HepG2 (cell line): Measurements from ENCODE around the gene DDX54. TPM values are rescaled to one million over a fixed set of nuclear protein-coding genes. Genes with fewer than 3 reads are reported as not detected.

ENCODE experiments used
- ATAC-seq: fragments of 200-7000 bp; cut with Tn5 transposase; 3 replicates; pipeline ENCODE4 v1.9.1; 2020; ENCODE audit warnings: mild to moderate bottlenecking, moderate library complexity
- BruUV-seq: library from RNA; stranded (reverse); fragments of 400-500 nt; replicated peaks from 2 replicates; lab custom pipeline; 2021; lab: Mats Ljungman, UMichigan
- CTCF ChIA-PET: fragments of 300-600 bp; formaldehyde crosslinking; extraction: SDS; loops from one replicate; lab custom pipeline; 2021; ENCODE audit warnings: low total read pairs, inconsistent platforms, low intra/inter-chr PET ratio; lab: Yijun Ruan, JAX
- POLR2A ChIA-PET: fragments of 350-600 bp; sonication (Branson Sonifier 250); formaldehyde crosslinking; loops from one replicate; lab custom pipeline; 2020; ENCODE audit warnings: antibody characterized with exemption, inconsistent platforms; lab: Yijun Ruan, JAX
- DNase-seq: peaks from one replicate; pipeline ENCODE4 v3.0.0-alpha.2; 2015; ENCODE audit warnings: low spot score
- FAIRE-seq: peaks from 3 replicates; lab custom pipeline; 2011; peaks lifted over from hg19 to GRCh38; lab: Jason Lieb, UNC
- H2AFZ ChIP-seq: one replicate; pipeline ENCODE4 v1.6.1; 2011; ENCODE audit warnings: low read length, inconsistent platforms
- H3K27ac ChIP-seq: fragments of 300-600 bp; 3 replicates; pipeline ENCODE4 v1.8.0; 2011; ENCODE audit warnings: mixed run types, mild to moderate bottlenecking, mixed read lengths, low read length, inconsistent platforms; ENCODE audit not compliant: insufficient read depth; ENCODE audit errors: extremely low read length
- H3K27me3 ChIP-seq, 2 experiments: fragments of 200-600 bp in 1 of 2; 2 replicates in 1 of 2; 3 replicates in 1 of 2; pipeline versions ENCODE4 v1.6.0 to v1.8.0; 2011; ENCODE audit warnings: low read length in 2 of 2, mild to moderate bottlenecking in 2 of 2, moderate library complexity in 2 of 2, inconsistent platforms in 1 of 2; ENCODE audit not compliant: insufficient read depth in 2 of 2, control insufficient read depth in 1 of 2
- H3K36me3 ChIP-seq, 2 experiments: fragments of 200-600 bp in 1 of 2; replicated peaks in 1 of 2; 2 replicates in 1 of 2; 3 replicates in 1 of 2; pipeline versions ENCODE4 v1.5.1 to v1.8.0; 2011; ENCODE audit warnings: low read length in 2 of 2, inconsistent platforms in 1 of 2; ENCODE audit not compliant: insufficient read depth in 2 of 2, control insufficient read depth in 1 of 2
- H3K4me1 ChIP-seq: 2 replicates; pipeline ENCODE4 v1.5.1; 2012; ENCODE audit warnings: low read length, inconsistent platforms; ENCODE audit not compliant: insufficient read depth
- H3K4me2 ChIP-seq: 2 replicates; pipeline ENCODE4 v1.6.0; 2011; ENCODE audit warnings: low read depth, low read length, inconsistent platforms
- H3K4me3 ChIP-seq, 3 experiments: fragments of 200-600 bp in 1 of 3; sonication (generic), shearing (Covaris generic) in 1 of 3; replicated peaks in 1 of 3; 2 replicates each; pipeline ENCODE4 v1.5.1; 2011 to 2016; ENCODE audit warnings: low read length in 3 of 3, inconsistent platforms in 2 of 3, low read depth in 2 of 3, mild to moderate bottlenecking in 2 of 3, control low read depth in 1 of 3, mixed read lengths in 1 of 3; ENCODE audit not compliant: insufficient read depth in 1 of 3
- H3K79me2 ChIP-seq: one replicate; pipeline ENCODE4 v1.6.1; 2011; ENCODE audit warnings: low read length, inconsistent platforms; ENCODE audit not compliant: insufficient read depth
- H3K9ac ChIP-seq: 2 replicates; pipeline ENCODE4 v1.6.0; 2011; ENCODE audit warnings: mild to moderate bottlenecking, low read depth, low read length, inconsistent platforms; ENCODE audit not compliant: insufficient read depth
- H3K9me3 ChIP-seq: 2 replicates; pipeline ENCODE4 v1.5.1; 2012; ENCODE audit warnings: mild to moderate bottlenecking, low read length
- H4K20me1 ChIP-seq: 2 replicates; pipeline ENCODE4 v1.6.0; 2011; ENCODE audit warnings: inconsistent platforms, mild to moderate bottlenecking, low read length, moderate library complexity; ENCODE audit not compliant: insufficient read depth
- AHDC1 ChIP-seq: sonication (generic); formaldehyde crosslinking; IDR thresholded peaks from 2 replicates; pipeline ENCODE4 v1.5.1; 2020; ENCODE audit warnings: mild to moderate bottlenecking, missing genetic modification reagents, borderline replicate concordance
- ARNT2 ChIP-seq: sonication (generic); formaldehyde crosslinking; IDR thresholded peaks from 2 replicates; pipeline ENCODE4 v1.8.0; 2022; ENCODE audit warnings: mild to moderate bottlenecking, low read depth, missing genetic modification reagents, moderate library complexity
- DR1 ChIP-seq: sonication (generic); formaldehyde crosslinking; IDR thresholded peaks from 2 replicates; pipeline ENCODE4 v1.8.0; 2021; ENCODE audit warnings: mild to moderate bottlenecking, missing genetic modification reagents, inconsistent platforms
- ELF4 ChIP-seq: sonication (generic); formaldehyde crosslinking; IDR thresholded peaks from 2 replicates; pipeline ENCODE4 v1.5.0; 2020; ENCODE audit warnings: missing genetic modification reagents, mild to moderate bottlenecking, moderate library complexity, borderline replicate concordance
- FOXO4 ChIP-seq: sonication (generic); formaldehyde crosslinking; conservative IDR thresholded peaks from 2 replicates; pipeline ENCODE4 v1.8.1; 2023; ENCODE audit warnings: missing genetic modification reagents
- MXD3 ChIP-seq: IDR thresholded peaks from 2 replicates; pipeline ENCODE4 v1.6.1; 2016; ENCODE audit warnings: mild to moderate bottlenecking, missing biosample characterization, missing genetic modification reagents
- NFE2L1 ChIP-seq: sonication (generic); formaldehyde crosslinking; IDR thresholded peaks from 2 replicates; pipeline ENCODE4 v1.4.0; 2020; ENCODE audit warnings: missing genetic modification reagents, mild to moderate bottlenecking, borderline replicate concordance
- POLR2A ChIP-seq, 2 experiments: IDR thresholded peaks; 2 replicates each; pipeline ENCODE4 v1.6.1; 2011; ENCODE audit warnings: low read depth in 2 of 2, low read length in 2 of 2, mild to moderate bottlenecking in 1 of 2, moderate library complexity in 1 of 2; ENCODE audit not compliant: insufficient read depth in 1 of 2
- RARA ChIP-seq: IDR thresholded peaks from 2 replicates; pipeline ENCODE4 v1.6.1; 2016; ENCODE audit warnings: missing genetic modification reagents, missing compliant biosample characterization
- RBM39 ChIP-seq: fragments of 200-400 bp; formaldehyde crosslinking; IDR thresholded peaks from one replicate; pipeline ENCODE4 v1.6.1; 2018; ENCODE audit warnings: antibody characterized with exemption, mild to moderate bottlenecking, low read depth, low read length; ENCODE audit not compliant: poor library complexity, severe bottlenecking
- REL ChIP-seq: sonication (generic); formaldehyde crosslinking; conservative IDR thresholded peaks from 2 replicates; pipeline ENCODE4 v1.8.0; 2022; ENCODE audit warnings: mild to moderate bottlenecking, missing genetic modification reagents, moderate library complexity
- SALL2 ChIP-seq: sonication (generic); formaldehyde crosslinking; IDR thresholded peaks from 2 replicates; pipeline ENCODE4 v1.8.1; 2023; ENCODE audit warnings: mild to moderate bottlenecking, missing genetic modification reagents, inconsistent platforms
- SP2 ChIP-seq: sonication (generic); formaldehyde crosslinking; IDR thresholded peaks from 2 replicates; pipeline ENCODE4 v1.5.1; 2020; ENCODE audit warnings: mild to moderate bottlenecking, missing genetic modification reagents
- THAP11 ChIP-seq: IDR thresholded peaks from 2 replicates; pipeline ENCODE4 v1.6.1; 2016; ENCODE audit warnings: missing biosample characterization, missing genetic modification reagents
- ZNF589 ChIP-seq: sonication (generic); formaldehyde crosslinking; conservative IDR thresholded peaks from 2 replicates; pipeline ENCODE4 v1.8.0; 2022; ENCODE audit warnings: mild to moderate bottlenecking, moderate library complexity, missing genetic modification reagents
- ZNF777 ChIP-seq: sonication (generic); formaldehyde crosslinking; IDR thresholded peaks from 2 replicates; pipeline ENCODE4 v1.4.0; 2020; ENCODE audit warnings: missing genetic modification reagents
- WGBS: methylation state at CpG from one replicate; pipeline ENCODE4 v1.1.6; 2017; ENCODE audit warnings: low lambda C conversion rate; 5-methylcytosine and 5-hydroxymethylcytosine counted together
- in situ Hi-C: cut with HindIII; loops from 2 replicates; pipeline ENCODE4 v1.10.0; 2017; ENCODE audit warnings: low pct_unique_long_range_greater_than_20kb; ENCODE audit not compliant: extremely low pct_ligation_motif_present
- intact Hi-C: fragments of 100-400 bp; cut with micrococcal nuclease; formaldehyde crosslinking; loops from one replicate; pipeline ENCODE4 v1.10.0; 2022; ENCODE audit not compliant: unreplicated experiment
- polyA plus RNA-seq, 8 experiments: library from polyadenylated mRNA; depleted of rRNA in 3 of 8; stranded (reverse) in 7 of 8; unstranded in 1 of 8; fragments of >200 nt; fragmentation: Illumina TruSeq in 4 of 8; extraction: Trizol in 4 of 8; gene quantifications; 2 replicates each; pipeline versions ENCODE4 v1.2.1 to v1.2.3, GENCODE V29; 2011 to 2016; ENCODE audit warnings: low read depth in 4 of 8, missing spikeins in 1 of 8, mixed read lengths in 1 of 8; ENCODE audit not compliant: insufficient read depth in 1 of 8
- total RNA-seq, 5 experiments: library from RNA; depleted of rRNA; stranded (reverse); fragments of >200 nt; fragmentation: Illumina TruSeq; extraction: Trizol; gene quantifications; 2 replicates each; pipeline ENCODE4 v1.2.3, GENCODE V29; 2016; ENCODE audit warnings: low read depth in 1 of 5

DDX54 gene
- total and polyA plus RNA-seq, 2 of the 13 experiments (the other 11 are each of a cell fraction or from before 2014, with no cell fraction given): 59.7 to 61.1 TPM

- intact Hi-C loops (loop anchor here (1.0 to 2.0 kb wide), 4 partner anchors 36 to 204 kb away; partner anchors contain the start of genes DDX54 and RITA1), in situ Hi-C loops (no loop called here)
- Histone ChIP-seq H3K27me3 (no peaks in the 10 kb centered on the region), H3K36me3 (no peaks in the 10 kb centered on the region), H3K27ac (peak within 1 kb of the TSS; percentile 83), H3K4me1 (peaks cover 45% of the 10 kb centered on the region), H3K9me3 (no peaks in the 10 kb centered on the region), H3K4me3 (peak within 1 kb of the TSS; percentile 67 to 90 (median 89)), H3K79me2 (peaks cover 13% of the 10 kb centered on the region), H3K9ac (peak within 1 kb of the TSS; percentile 92), H2AFZ (peak within 1 kb of the TSS; percentile 42), H4K20me1 (no peaks in the 10 kb centered on the region), H3K4me2 (peak within 1 kb of the TSS; percentile 100)
- FAIRE-seq (no peak), ATAC-seq (peak; percentile 93), DNase-seq (peak; percentile 100)
- no TSS peak for BruUV-seq
- ChIA-PET CTCF (no interaction called here), POLR2A (interaction anchor here (0.8 to 4.2 kb wide), 15 partner anchors 9 to 204 kb away, joined by 3 to 55 read pairs (median 7); partner anchors contain the start of genes DDX54, RITA1 and SLC8B1)
- under 1% methylated on average over 24 of the region's 68 CpGs for whole genome bisulfite sequencing
- peak; percentile 23; the same call in 1 of the 2 replicates for TF ChIP-seq AHDC1 (CRISPR knock-in tag)
- TF ChIP-seq POLR2A (IDR thresholded peaks at IDR 0.05; ENCODE audit: insufficient read depth in 1 of 2, low read depth in 2 of 2, low read length in 2 of 2): peak; percentile 92 to 99
- 0 out of 2 replicates have a peak, but pooled peaks have one; percentile 32 for TF ChIP-seq NFE2L1
- 0 out of 2 replicates have a peak, but pooled peaks have one; percentile 19 for TF ChIP-seq ZNF589
- peak; percentile 69 for TF ChIP-seq RBM39
- 0 out of 2 replicates have a peak, but pooled peaks have one; percentile 67 for TF ChIP-seq FOXO4 (CRISPR knock-in tag)
- TF ChIP-seq RARA (CRISPR knock-in tag): no peak; the same call in 1 of the 2 replicates
- 0 out of 2 replicates have a peak, but pooled peaks have one; percentile 63 for TF ChIP-seq REL (CRISPR knock-in tag)
- TF ChIP-seq SALL2 (CRISPR knock-in tag): no peak
- peak; percentile 70 for TF ChIP-seq ZNF777 (CRISPR knock-in tag)
- peak; percentile 80 for TF ChIP-seq ARNT2 (CRISPR knock-in tag)
- no peak for TF ChIP-seq ELF4 (CRISPR knock-in tag)
- TF ChIP-seq DR1 (CRISPR knock-in tag): peak; percentile 70; the same call in 1 of the 2 replicates
- peak; percentile 94 for TF ChIP-seq SP2 (CRISPR knock-in tag)
- peak; percentile 65 for TF ChIP-seq THAP11 (CRISPR knock-in tag)
- peak; percentile 71 for TF ChIP-seq MXD3 (CRISPR knock-in tag)
Observed at GRCh38 chr12:113221181-113221996, 36.1 kb upstream of the DDX54 start, which contains the start of gene TPCN1. TPCN1 (plus strand) TSS chr12:113221464; CDS start chr12:113226853, 5,389 bp downstream.
